Suprapubic skin (tissue), 3 donors: ENCODE data around the gene CLDN11.

Experiments used
- POLR2A ChIP-seq, 2 donors: fragments of 450-650 bp; IDR thresholded peaks; one replicate each; pipeline ENCODE4 v1.6.1; 2017; ENCODE audit warnings: antibody characterized with exemption in 2 of 2, mild to moderate bottlenecking in 2 of 2, moderate library complexity in 2 of 2
- TF ChIP-seq, protein P1 (sequence below), 2 donors: fragments of 200-600 bp in 1 of 2; fragments of 450-650 bp in 1 of 2; sonication (generic) in 1 of 2; IDR thresholded peaks; one replicate each; pipeline ENCODE4 v1.5.1; 2016 to 2019; ENCODE audit warnings: antibody characterized with exemption in 2 of 2, mild to moderate bottlenecking in 1 of 2, moderate library complexity in 1 of 2

DNA sequence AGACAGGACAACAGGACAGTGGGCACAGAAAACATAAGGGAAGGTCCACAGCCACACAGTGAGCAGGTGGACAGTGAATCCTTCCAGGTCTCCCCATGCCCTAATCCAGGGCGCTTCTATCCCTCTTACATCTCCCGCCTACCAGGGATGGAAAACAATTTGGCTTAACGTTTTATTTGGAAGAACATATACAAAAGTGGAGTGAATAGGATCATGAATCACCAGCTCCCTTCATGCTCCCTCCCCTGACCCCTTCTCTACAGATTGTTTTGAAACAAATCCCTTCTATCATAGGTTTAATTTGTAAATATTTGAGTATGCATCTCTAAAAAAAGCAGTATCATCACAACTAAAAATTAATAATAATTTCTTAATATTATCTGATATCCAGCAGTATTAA is 52.5 kb downstream of the CLDN11 start:
- TF ChIP-seq, protein P1, sequence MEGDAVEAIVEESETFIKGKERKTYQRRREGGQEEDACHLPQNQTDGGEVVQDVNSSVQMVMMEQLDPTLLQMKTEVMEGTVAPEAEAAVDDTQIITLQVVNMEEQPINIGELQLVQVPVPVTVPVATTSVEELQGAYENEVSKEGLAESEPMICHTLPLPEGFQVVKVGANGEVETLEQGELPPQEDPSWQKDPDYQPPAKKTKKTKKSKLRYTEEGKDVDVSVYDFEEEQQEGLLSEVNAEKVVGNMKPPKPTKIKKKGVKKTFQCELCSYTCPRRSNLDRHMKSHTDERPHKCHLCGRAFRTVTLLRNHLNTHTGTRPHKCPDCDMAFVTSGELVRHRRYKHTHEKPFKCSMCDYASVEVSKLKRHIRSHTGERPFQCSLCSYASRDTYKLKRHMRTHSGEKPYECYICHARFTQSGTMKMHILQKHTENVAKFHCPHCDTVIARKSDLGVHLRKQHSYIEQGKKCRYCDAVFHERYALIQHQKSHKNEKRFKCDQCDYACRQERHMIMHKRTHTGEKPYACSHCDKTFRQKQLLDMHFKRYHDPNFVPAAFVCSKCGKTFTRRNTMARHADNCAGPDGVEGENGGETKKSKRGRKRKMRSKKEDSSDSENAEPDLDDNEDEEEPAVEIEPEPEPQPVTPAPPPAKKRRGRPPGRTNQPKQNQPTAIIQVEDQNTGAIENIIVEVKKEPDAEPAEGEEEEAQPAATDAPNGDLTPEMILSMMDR (IDR thresholded peaks at IDR 0.05), result no peak
- no peak for TF ChIP-seq POLR2A (IDR thresholded peaks at IDR 0.05)
